ENCODE measurements around the gene URB1. TPM values are rescaled to one million over a fixed set of nuclear protein-coding genes. Genes with fewer than 3 reads are reported as not detected.

Gene URB1
- total and polyA plus RNA-seq, 9 of the 15 experiments (the other 6 are each of a cell fraction or from before 2014, with no cell fraction given) = 0.97 to 53.6 (median 21.5) TPM

GRCh38 chr21:32278518-32279376 lies 114.1 kb downstream of the URB1 start, which contains the start of gene MIS18A (continued):
- TF ChIP-seq THRB (CRISPR knock-in tag; conservative IDR thresholded peaks at IDR 0.05) (no peak), ZNF707 (CRISPR knock-in tag; conservative IDR thresholded peaks at IDR 0.05) (no peak), ZNF79 (CRISPR knock-in tag; IDR thresholded peaks at IDR 0.05; ENCODE audit: low read depth) (no peak), ZNF518B (CRISPR knock-in tag; IDR thresholded peaks at IDR 0.05) (no peak), ZNF124 (CRISPR knock-in tag; IDR thresholded peaks at IDR 0.05) (no peak), NR2F6 (CRISPR knock-in tag; IDR thresholded peaks at IDR 0.05) (no peak), ETV5 (CRISPR knock-in tag; IDR thresholded peaks at IDR 0.05; ENCODE audit: low read depth) (0 out of 2 replicates have a peak, but pooled peaks have one; percentile 46), MEIS2 (IDR thresholded peaks at IDR 0.05; ENCODE audit: partially characterized antibody) (peak; percentile 99), PTTG1 (tag; IDR thresholded peaks at IDR 0.05; ENCODE audit: low read depth) (no peak), BCOR (IDR thresholded peaks at IDR 0.05) (peak; percentile 56), RAD51 (IDR thresholded peaks at IDR 0.05; ENCODE audit: borderline replicate concordance, low read depth) (no peak), JUND (IDR thresholded peaks at IDR 0.05; ENCODE audit: borderline replicate concordance, low read depth, low read length) (0 out of 2 replicates have a peak, but pooled peaks have one; percentile 11), JUND (tag; IDR thresholded peaks at IDR 0.05; ENCODE audit: borderline replicate concordance, low read depth, low read length) (peak; percentile 37; the same call in 1 of the 3 replicates), HDAC2 (IDR thresholded peaks at IDR 0.05) (peak; percentile 96), TAF7 (tag; IDR thresholded peaks at IDR 0.05) (peak; percentile 86), FOXP1 (CRISPR knock-in tag; IDR thresholded peaks at IDR 0.05) (no peak), NFE2L1 (tag; IDR thresholded peaks at IDR 0.05; ENCODE audit: borderline replicate concordance, low read depth) (no peak), TCF15 (CRISPR knock-in tag; IDR thresholded peaks at IDR 0.05) (no peak), HNRNPH1 (optimal IDR thresholded peaks at IDR 0.05; ENCODE audit: low read depth, low read length) (no peak), NFIX (CRISPR knock-in tag; IDR thresholded peaks at IDR 0.05; ENCODE audit: low read depth) (no peak)
